GM23338 (cell line): ENCODE data around the gene RBM33. TPM values are rescaled to one million over a fixed set of nuclear protein-coding genes. Genes with fewer than 3 reads are reported as not detected.
A peak's percentile ranks its signal among the peaks of the same experiment; 100 is the strongest.
"Not testable (repeated sequence)": the region's sequence is repeated elsewhere in the genome, so short reads cannot be mapped to it uniquely, and the experiment has no call there.

Experiments used
- ATAC-seq: fragments of 200-7000 bp; cut with Tn5 transposase; 3 replicates; pipeline ENCODE4 v1.9.1; 2020
- DNase-seq: peaks from one replicate; pipeline ENCODE4 v3.0.0-alpha.2; 2015; ENCODE audit warnings: low spot score
- H2AFZ ChIP-seq: fragments of 200-600 bp; sonication (generic); 2 replicates; pipeline ENCODE4 v1.8.0; 2016; ENCODE audit warnings: antibody characterized with exemption, mild to moderate bottlenecking, moderate library complexity
- H3F3A ChIP-seq: fragments of 200-600 bp; sonication (generic); replicated peaks from 2 replicates; pipeline ENCODE4 v1.8.0; 2017; ENCODE audit warnings: antibody characterized with exemption, mixed run types, low read depth
- H3K27ac ChIP-seq: fragments of 200-600 bp; sonication (generic); 2 replicates; pipeline ENCODE4 v1.6.1; 2016; ENCODE audit warnings: low read depth
- H3K27me3 ChIP-seq: fragments of 200-600 bp; sonication (generic); 2 replicates; pipeline ENCODE4 v1.8.0; 2016; ENCODE audit warnings: mild to moderate bottlenecking, mixed run types, moderate library complexity; ENCODE audit not compliant: insufficient read depth
- H3K36me3 ChIP-seq: fragments of 200-600 bp; sonication (generic); 2 replicates; pipeline ENCODE4 v1.8.0; 2016; ENCODE audit warnings: mild to moderate bottlenecking; ENCODE audit not compliant: insufficient read depth
- H3K4me1 ChIP-seq: fragments of 200-600 bp; sonication (generic); 2 replicates; pipeline ENCODE4 v1.8.0; 2016; ENCODE audit warnings: mild to moderate bottlenecking, moderate library complexity; ENCODE audit not compliant: insufficient read depth
- H3K4me2 ChIP-seq: fragments of 200-600 bp; sonication (generic); 2 replicates; pipeline ENCODE4 v1.7.1; 2017; ENCODE audit warnings: mixed run types
- H3K4me3 ChIP-seq: fragments of 200-600 bp; sonication (generic); 2 replicates; pipeline ENCODE4 v1.6.1; 2016; ENCODE audit warnings: mixed run types
- H3K79me2 ChIP-seq: fragments of 200-600 bp; sonication (generic); replicated peaks from 2 replicates; pipeline ENCODE4 v1.8.0; 2017; ENCODE audit warnings: mild to moderate bottlenecking; ENCODE audit not compliant: insufficient read depth
- H3K9me2 ChIP-seq: fragments of 200-600 bp; sonication (generic); 2 replicates; pipeline ENCODE4 v1.8.0; 2017; ENCODE audit not compliant: insufficient read depth
- H4K20me1 ChIP-seq: fragments of 200-600 bp; sonication (generic); replicated peaks from 2 replicates; pipeline ENCODE4 v1.8.0; 2017; ENCODE audit warnings: mild to moderate bottlenecking; ENCODE audit not compliant: insufficient read depth
- H3K27ac Mint-ChIP-seq: 2 replicates; pipeline ENCODE4 v1.8.0; 2020; ENCODE audit warnings: inconsistent platforms, mild to moderate bottlenecking, moderate library complexity, mixed read lengths
- H3K27me3 Mint-ChIP-seq: 3 replicates; pipeline ENCODE4 v1.8.0; 2022; ENCODE audit warnings: low read depth, mild to moderate bottlenecking, moderate library complexity, mixed read lengths, inconsistent platforms; ENCODE audit not compliant: insufficient read depth, poor library complexity
- H3K36me3 Mint-ChIP-seq: 3 replicates; pipeline ENCODE4 v1.8.0; 2021; ENCODE audit warnings: low read depth, mild to moderate bottlenecking, inconsistent platforms, moderate library complexity, mixed read lengths
- H3K4me1 Mint-ChIP-seq: 3 replicates; pipeline ENCODE4 v1.8.0; 2020; ENCODE audit warnings: mild to moderate bottlenecking, inconsistent platforms, mixed read lengths
- H3K4me3 Mint-ChIP-seq: 3 replicates; pipeline ENCODE4 v1.8.0; 2021; ENCODE audit warnings: moderate library complexity, mild to moderate bottlenecking, inconsistent platforms, mixed read lengths
- H3K9me3 Mint-ChIP-seq: 3 replicates; pipeline ENCODE4 v1.8.0; 2020; ENCODE audit warnings: moderate library complexity, mild to moderate bottlenecking, inconsistent platforms, mixed read lengths
- EZH2 ChIP-seq: fragments of 200-600 bp; sonication (generic); IDR thresholded peaks from one replicate; pipeline ENCODE4 v1.8.0; 2017; ENCODE audit warnings: antibody characterized with exemption, mild to moderate bottlenecking, low read depth; ENCODE audit not compliant: unreplicated experiment
- NANOG ChIP-seq: IDR thresholded peaks from 2 replicates; pipeline ENCODE4 v1.6.1; 2016; ENCODE audit warnings: antibody characterized with exemption, borderline replicate concordance
- ZNF114 ChIP-seq: fragments of 250-450 bp; sonication (Bioruptor Pico); IDR thresholded peaks from 2 replicates; pipeline ENCODE4 v1.5.0; 2020; ENCODE audit warnings: mild to moderate bottlenecking, moderate library complexity
- polyA plus RNA-seq: library from polyadenylated mRNA; unstranded; fragments of >200 nt; fragmentation: Nextera tagmentation; extraction: Ambion mirVana; gene quantifications from 2 replicates; pipeline ENCODE4 v1.2.1, GENCODE V29; 2016
- total RNA-seq: library from RNA; depleted of rRNA; stranded (reverse); fragments of >200 nt; shearing (Covaris generic); gene quantifications from 2 replicates; pipeline ENCODE4 v1.2.3, GENCODE V29; 2014
- TF ChIP-seq, protein P1 (sequence below), 2 experiments: fragments of 200-600 bp in 1 of 2; sonication (generic) in 1 of 2; conservative IDR thresholded peaks; 2 replicates each; pipeline versions ENCODE4 v1.5.1 to v1.6.1; 2016 to 2017; ENCODE audit warnings: antibody characterized with exemption in 2 of 2, low read depth in 2 of 2, mild to moderate bottlenecking in 2 of 2, moderate library complexity in 1 of 2
- TF ChIP-seq, protein P2 (sequence below): IDR thresholded peaks from 2 replicates; pipeline ENCODE4 v1.6.1; 2016; ENCODE audit warnings: antibody characterized with exemption
- TF ChIP-seq, protein P3 (sequence below): IDR thresholded peaks from one replicate; pipeline ENCODE4 v1.6.1; 2018; ENCODE audit warnings: antibody characterized with exemption; ENCODE audit not compliant: unreplicated experiment

Gene RBM33
- total and polyA plus RNA-seq, 2 experiments from 2014 or later = 47.7 to 94.7 TPM

DNA sequence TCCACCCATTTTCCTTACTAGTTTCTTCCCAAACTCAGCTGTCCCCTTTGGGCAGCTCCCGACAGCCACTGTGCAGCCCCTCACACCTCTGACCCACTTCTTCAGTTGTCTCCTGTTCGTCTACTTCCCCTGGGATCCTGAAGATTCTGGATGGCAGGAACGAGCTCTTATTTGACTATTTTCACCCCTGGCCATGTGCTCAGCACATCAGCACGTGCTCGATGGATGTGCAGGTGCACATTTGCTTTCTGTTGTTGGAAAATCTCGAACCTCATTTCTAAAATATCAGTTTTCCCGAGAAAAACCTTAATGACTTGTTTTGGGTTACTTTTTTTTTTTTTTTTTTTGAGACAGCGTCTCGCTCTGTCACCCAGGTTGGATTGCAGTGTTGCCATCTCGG lies 31.8 kb upstream of the RBM33 start:
- Histone ChIP-seq H3K4me3 (no peak overlapping the region), H3K27me3 (no peaks in the 10 kb centered on the region), H3F3A (no peaks in the 10 kb centered on the region), H2AFZ (no peak overlapping the region), H3K9me2 (no peaks in the 10 kb centered on the region), H3K4me1 (no peaks in the 10 kb centered on the region), H4K20me1 (no peaks in the 10 kb centered on the region), H3K79me2 (no peaks in the 10 kb centered on the region), H3K4me2 (no peak overlapping the region), H3K27ac (no peak overlapping the region), H3K36me3 (no peaks in the 10 kb centered on the region)
- Mint-ChIP-seq H3K4me1 (peaks cover 10% of the 10 kb centered on the region), H3K9me3 (peaks cover 25% of the 10 kb centered on the region), H3K27me3 (peaks cover 7% of the 10 kb centered on the region), H3K36me3 (peaks cover 30% of the 10 kb centered on the region), H3K4me3 (no peak overlapping the region), H3K27ac (no peak overlapping the region)
- DNase-seq (no peak), ATAC-seq (no peak)
- TF ChIP-seq NANOG = no peak
- TF ChIP-seq, protein P1, sequence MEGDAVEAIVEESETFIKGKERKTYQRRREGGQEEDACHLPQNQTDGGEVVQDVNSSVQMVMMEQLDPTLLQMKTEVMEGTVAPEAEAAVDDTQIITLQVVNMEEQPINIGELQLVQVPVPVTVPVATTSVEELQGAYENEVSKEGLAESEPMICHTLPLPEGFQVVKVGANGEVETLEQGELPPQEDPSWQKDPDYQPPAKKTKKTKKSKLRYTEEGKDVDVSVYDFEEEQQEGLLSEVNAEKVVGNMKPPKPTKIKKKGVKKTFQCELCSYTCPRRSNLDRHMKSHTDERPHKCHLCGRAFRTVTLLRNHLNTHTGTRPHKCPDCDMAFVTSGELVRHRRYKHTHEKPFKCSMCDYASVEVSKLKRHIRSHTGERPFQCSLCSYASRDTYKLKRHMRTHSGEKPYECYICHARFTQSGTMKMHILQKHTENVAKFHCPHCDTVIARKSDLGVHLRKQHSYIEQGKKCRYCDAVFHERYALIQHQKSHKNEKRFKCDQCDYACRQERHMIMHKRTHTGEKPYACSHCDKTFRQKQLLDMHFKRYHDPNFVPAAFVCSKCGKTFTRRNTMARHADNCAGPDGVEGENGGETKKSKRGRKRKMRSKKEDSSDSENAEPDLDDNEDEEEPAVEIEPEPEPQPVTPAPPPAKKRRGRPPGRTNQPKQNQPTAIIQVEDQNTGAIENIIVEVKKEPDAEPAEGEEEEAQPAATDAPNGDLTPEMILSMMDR (conservative IDR thresholded peaks at IDR 0.05; ENCODE audit: low read depth in 2 of 2) = no peak

DNA sequence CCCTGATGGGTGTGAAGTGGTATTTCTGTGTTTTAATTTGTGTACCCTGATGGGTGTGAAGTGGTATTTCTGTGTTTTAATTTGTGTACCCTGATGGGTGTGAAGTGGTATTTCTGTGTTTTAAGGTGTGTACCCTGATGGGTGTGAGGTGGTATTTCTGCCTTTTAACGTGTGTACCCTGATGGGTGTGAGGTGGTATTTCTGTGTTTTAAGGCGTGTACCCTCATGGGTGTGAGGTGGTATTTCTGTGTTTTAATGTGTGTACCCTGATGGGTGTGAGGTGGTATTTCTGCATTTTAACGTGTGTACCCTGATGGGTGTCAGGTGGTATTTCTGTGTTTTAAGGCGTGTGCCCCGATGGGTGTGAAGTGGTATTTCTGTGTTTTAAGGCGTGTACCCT lies 29.4 kb upstream of the RBM33 start:
- Mint-ChIP-seq H3K4me1 (peaks cover 16% of the 10 kb centered on the region), H3K9me3 (peaks cover 25% of the 10 kb centered on the region), H3K36me3 (peaks cover 35% of the 10 kb centered on the region)
- H3K27ac ChIP-seq, H3K27me3 ChIP-seq, H3K79me2 ChIP-seq, H3K4me3 Mint-ChIP-seq, H2AFZ ChIP-seq, H3K27me3 Mint-ChIP-seq, H3F3A ChIP-seq, H3K9me2 ChIP-seq, H3K4me2 ChIP-seq, ATAC-seq, H3K4me3 ChIP-seq, H4K20me1 ChIP-seq, H3K36me3 ChIP-seq, H3K4me1 ChIP-seq, DNase-seq, H3K27ac Mint-ChIP-seq: not testable (repeated sequence)

DNA sequence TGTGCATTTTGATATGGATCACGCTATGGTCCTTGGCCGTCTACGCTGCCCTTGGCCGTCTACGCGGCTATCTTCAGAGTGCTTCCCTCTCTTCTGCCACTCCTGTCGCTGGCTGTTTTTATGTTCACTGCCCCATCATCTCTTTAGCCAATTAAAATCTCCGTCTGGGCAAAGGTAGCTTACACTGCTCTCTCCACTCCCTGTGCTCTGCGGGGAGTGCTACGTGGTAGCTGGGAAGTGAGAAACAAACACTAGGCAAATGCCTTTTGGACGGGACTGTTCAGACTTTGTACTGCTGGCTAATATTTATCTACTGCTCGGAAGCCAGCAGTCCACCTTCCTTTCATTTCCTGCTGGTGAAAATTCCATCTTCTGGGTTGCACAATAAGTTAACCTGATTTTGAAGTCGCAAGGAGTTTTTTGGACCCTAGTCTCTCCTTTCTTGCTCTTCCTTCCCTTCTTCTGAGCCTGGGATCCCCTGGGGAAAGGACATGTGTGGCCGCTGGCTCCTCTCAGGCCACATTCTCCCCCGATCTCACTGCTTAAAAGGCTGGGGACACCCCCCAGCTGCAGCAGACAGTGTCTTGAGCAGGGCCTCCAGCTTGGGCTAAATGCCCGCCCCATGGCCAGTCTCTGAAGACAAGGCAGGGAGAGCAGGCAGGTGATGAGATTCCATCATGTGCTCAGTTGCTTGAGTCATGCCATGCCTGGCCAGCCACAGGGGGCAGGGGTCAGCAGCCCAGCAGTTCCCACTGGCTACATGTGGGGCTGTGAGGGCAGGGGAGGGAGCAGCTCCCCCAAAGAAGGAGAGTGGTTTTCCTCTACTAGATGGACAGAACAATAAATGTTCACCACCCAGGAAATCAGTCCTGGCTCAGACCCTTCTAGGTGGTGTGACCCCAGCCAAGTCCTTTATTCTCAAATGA lies 25.5 kb upstream of the RBM33 start:
- Histone ChIP-seq H3K4me3 (no peak overlapping the region), H3K4me2 (no peak overlapping the region), H2AFZ (0 out of 2 replicates have a peak overlapping the region, but pooled peaks have one; percentile 43), H3K79me2 (no peaks in the 10 kb centered on the region), H3K27me3 (no peaks in the 10 kb centered on the region), H3F3A (no peaks in the 10 kb centered on the region), H3K9me2 (no peaks in the 10 kb centered on the region), H4K20me1 (no peaks in the 10 kb centered on the region), H3K27ac (no peak overlapping the region), H3K4me1 (no peaks in the 10 kb centered on the region; the same call in 1 of the 2 replicates), H3K36me3 (no peaks in the 10 kb centered on the region)
- ATAC-seq = peak; percentile 74
- Mint-ChIP-seq H3K9me3 (peaks cover 25% of the 10 kb centered on the region), H3K4me1 (peaks cover 10% of the 10 kb centered on the region), H3K4me3 (no peak overlapping the region), H3K36me3 (peaks cover 35% of the 10 kb centered on the region), H3K27ac (no peak overlapping the region), H3K27me3 (peaks cover 2% of the 10 kb centered on the region)
- peak; percentile 20 for DNase-seq
- TF ChIP-seq, protein P2, sequence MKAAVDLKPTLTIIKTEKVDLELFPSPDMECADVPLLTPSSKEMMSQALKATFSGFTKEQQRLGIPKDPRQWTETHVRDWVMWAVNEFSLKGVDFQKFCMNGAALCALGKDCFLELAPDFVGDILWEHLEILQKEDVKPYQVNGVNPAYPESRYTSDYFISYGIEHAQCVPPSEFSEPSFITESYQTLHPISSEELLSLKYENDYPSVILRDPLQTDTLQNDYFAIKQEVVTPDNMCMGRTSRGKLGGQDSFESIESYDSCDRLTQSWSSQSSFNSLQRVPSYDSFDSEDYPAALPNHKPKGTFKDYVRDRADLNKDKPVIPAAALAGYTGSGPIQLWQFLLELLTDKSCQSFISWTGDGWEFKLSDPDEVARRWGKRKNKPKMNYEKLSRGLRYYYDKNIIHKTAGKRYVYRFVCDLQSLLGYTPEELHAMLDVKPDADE = no peak
- TF ChIP-seq ZNF114 (no peak), EZH2 (no peak)
- TF ChIP-seq, protein P3, sequence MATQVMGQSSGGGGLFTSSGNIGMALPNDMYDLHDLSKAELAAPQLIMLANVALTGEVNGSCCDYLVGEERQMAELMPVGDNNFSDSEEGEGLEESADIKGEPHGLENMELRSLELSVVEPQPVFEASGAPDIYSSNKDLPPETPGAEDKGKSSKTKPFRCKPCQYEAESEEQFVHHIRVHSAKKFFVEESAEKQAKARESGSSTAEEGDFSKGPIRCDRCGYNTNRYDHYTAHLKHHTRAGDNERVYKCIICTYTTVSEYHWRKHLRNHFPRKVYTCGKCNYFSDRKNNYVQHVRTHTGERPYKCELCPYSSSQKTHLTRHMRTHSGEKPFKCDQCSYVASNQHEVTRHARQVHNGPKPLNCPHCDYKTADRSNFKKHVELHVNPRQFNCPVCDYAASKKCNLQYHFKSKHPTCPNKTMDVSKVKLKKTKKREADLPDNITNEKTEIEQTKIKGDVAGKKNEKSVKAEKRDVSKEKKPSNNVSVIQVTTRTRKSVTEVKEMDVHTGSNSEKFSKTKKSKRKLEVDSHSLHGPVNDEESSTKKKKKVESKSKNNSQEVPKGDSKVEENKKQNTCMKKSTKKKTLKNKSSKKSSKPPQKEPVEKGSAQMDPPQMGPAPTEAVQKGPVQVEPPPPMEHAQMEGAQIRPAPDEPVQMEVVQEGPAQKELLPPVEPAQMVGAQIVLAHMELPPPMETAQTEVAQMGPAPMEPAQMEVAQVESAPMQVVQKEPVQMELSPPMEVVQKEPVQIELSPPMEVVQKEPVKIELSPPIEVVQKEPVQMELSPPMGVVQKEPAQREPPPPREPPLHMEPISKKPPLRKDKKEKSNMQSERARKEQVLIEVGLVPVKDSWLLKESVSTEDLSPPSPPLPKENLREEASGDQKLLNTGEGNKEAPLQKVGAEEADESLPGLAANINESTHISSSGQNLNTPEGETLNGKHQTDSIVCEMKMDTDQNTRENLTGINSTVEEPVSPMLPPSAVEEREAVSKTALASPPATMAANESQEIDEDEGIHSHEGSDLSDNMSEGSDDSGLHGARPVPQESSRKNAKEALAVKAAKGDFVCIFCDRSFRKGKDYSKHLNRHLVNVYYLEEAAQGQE = no peak
